Right atrium auricular region (tissue), 2 donors: Measurements from ENCODE around the gene CNTN5. TPM values are rescaled to one million over a fixed set of nuclear protein-coding genes. Genes with fewer than 3 reads are reported as not detected.

Experiments
- DNase-seq: peaks from one replicate; pipeline ENCODE4 v3.0.0-alpha.2; 2019; ENCODE audit warnings: low spot score
- H3K27ac ChIP-seq, 2 donors: fragments of 200-600 bp; sonication (generic); 1 replicate in 1 of 2; 2 replicates in 1 of 2; pipeline ENCODE4 v1.5.1; 2016 to 2019
- H3K27me3 ChIP-seq, 2 donors: fragments of 200-600 bp; sonication (generic); one replicate each; pipeline versions ENCODE4 v1.5.1 to v1.6.0; 2017 to 2019
- H3K36me3 ChIP-seq: fragments of 200-600 bp; sonication (generic); one replicate; pipeline ENCODE4 v1.5.1; 2016
- H3K4me1 ChIP-seq, 2 donors: fragments of 200-600 bp; sonication (generic); one replicate each; pipeline versions ENCODE4 v1.5.1 to v1.6.0; 2017 to 2019
- H3K4me3 ChIP-seq, 2 donors: fragments of 200-600 bp; sonication (generic); 1 replicate in 1 of 2; 2 replicates in 1 of 2; pipeline ENCODE4 v1.5.1; 2017 to 2019; ENCODE audit warnings: mild to moderate bottlenecking in 1 of 2, moderate library complexity in 1 of 2
- H3K9me3 ChIP-seq, 2 donors: fragments of 200-600 bp; sonication (generic); one replicate each; pipeline ENCODE4 v1.5.1; 2019
- CTCF ChIP-seq, 2 donors: fragments of 200-600 bp; sonication (generic); IDR thresholded peaks; one replicate each; pipeline ENCODE4 v1.5.1; 2019; ENCODE audit warnings: antibody characterized with exemption in 2 of 2
- total RNA-seq, 2 donors: library from RNA; depleted of rRNA; stranded (reverse); fragments of >200 nt; gene quantifications; one replicate each; pipeline ENCODE4 v1.1.0, GENCODE V29; 2016

CNTN5 gene
- total RNA-seq, 2 donors from 2014 or later, result not detected

DNA sequence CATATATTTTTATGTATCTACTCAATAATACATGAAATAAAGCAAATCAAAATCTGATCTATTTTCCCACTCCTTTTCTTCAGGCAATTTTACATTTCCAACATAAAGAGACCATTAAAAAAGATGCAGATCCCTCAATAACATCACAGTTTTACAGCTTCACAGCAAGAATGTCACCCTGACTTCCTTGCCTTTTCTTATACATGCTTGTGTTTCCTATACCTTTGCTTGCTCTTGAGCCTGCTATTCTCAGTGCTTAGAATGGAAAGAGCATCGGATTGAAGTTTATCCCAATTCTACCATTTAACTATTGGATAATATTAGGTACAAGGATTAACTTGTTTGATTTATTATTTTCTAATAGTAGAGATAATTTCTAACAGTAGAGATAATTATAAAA, 176.7 kb downstream of the CNTN5 start:
- Histone ChIP-seq H3K27me3 (no peaks in the 10 kb centered on the region), H3K4me1 (no peaks in the 10 kb centered on the region), H3K27ac (no peak overlapping the region), H3K36me3 (no peaks in the 10 kb centered on the region), H3K9me3 (no peaks in the 10 kb centered on the region), H3K4me3 (no peak overlapping the region)
- no peak for TF ChIP-seq CTCF (IDR thresholded peaks at IDR 0.05)
- DNase-seq, result no peak

DNA sequence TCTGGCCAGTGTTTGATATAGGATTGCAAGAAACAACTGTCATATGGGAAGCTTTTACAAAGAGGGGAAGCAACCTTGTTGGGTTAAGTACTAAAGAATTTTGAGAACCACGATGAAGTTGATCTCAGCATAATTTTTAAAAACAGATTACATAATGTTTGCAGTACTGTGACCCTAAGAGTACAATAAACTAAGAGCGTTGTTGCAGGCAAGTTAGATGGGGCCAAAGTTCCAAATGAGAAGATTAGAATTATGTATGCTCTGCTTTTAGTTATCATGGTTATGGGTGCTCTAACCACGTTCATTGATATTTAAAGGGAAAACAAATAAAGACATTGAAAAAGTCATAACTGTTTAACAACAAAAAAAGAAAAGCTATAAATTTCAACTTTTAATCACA, 177.5 kb downstream of the CNTN5 start:
- no peak for DNase-seq
- H3K36me3 ChIP-seq, result no peaks in the 10 kb centered on the region
- no peaks in the 10 kb centered on the region for H3K4me1 ChIP-seq
- no peak overlapping the region for H3K4me3 ChIP-seq
- TF ChIP-seq CTCF (IDR thresholded peaks at IDR 0.05), result no peak
- no peaks in the 10 kb centered on the region for H3K9me3 ChIP-seq
- H3K27me3 ChIP-seq, result no peaks in the 10 kb centered on the region
- no peak overlapping the region for H3K27ac ChIP-seq

- DNase-seq, result no peak
- Histone ChIP-seq H3K27me3 (no peaks in the 10 kb centered on the region), H3K36me3 (no peaks in the 10 kb centered on the region), H3K4me1 (no peaks in the 10 kb centered on the region), H3K9me3 (no peaks in the 10 kb centered on the region), H3K27ac (no peak overlapping the region), H3K4me3 (no peak overlapping the region)
- no peak for TF ChIP-seq CTCF (IDR thresholded peaks at IDR 0.05)
These were observed 178.6 kb downstream of the CNTN5 start for GRCh38 chr11:99199341-99199740.

- H3K27ac ChIP-seq, result no peak overlapping the region
- no peak for TF ChIP-seq CTCF (IDR thresholded peaks at IDR 0.05)
- DNase-seq, result no peak
These were observed 180.0 kb downstream of the CNTN5 start for GRCh38 chr11:99200720-99201119.

DNA sequence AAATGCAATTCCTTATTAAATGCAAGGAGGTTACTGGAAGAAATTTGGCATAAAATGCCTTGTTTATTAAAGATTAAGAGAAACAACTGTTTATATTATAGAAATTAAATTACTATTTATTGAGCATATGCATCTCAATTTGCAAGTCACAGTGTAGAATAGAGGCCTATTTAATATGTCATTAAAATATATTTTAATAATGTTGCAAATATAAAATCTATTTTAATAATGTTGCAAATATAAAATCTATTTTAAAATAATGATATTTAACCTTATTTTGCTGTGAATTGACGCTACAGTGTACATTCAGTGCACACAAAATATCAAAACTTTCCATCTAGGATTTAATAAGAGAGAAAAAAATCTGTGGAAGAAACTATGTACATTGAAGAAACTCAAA, 188.1 kb downstream of the CNTN5 start:
- H3K27ac ChIP-seq, result no peak overlapping the region
- DNase-seq, result no peak
- H3K4me1 ChIP-seq, result no peaks in the 10 kb centered on the region
- no peaks in the 10 kb centered on the region for H3K27me3 ChIP-seq
- no peaks in the 10 kb centered on the region for H3K9me3 ChIP-seq
- TF ChIP-seq CTCF (IDR thresholded peaks at IDR 0.05), result no peak
- no peaks in the 10 kb centered on the region for H3K36me3 ChIP-seq
- no peak overlapping the region for H3K4me3 ChIP-seq

More at GRCh38 chr11:99200720-99201119, 180.0 kb downstream of the CNTN5 start:
- Histone ChIP-seq H3K9me3 (no peaks in the 10 kb centered on the region), H3K4me1 (no peaks in the 10 kb centered on the region), H3K4me3 (no peak overlapping the region), H3K27me3 (no peaks in the 10 kb centered on the region), H3K36me3 (no peaks in the 10 kb centered on the region)

GRCh38 chr11:99229544-99229943, 208.8 kb downstream of the CNTN5 start:
- Histone ChIP-seq H3K4me3 (no peak overlapping the region), H3K4me1 (no peaks in the 10 kb centered on the region), H3K27ac (no peak overlapping the region), H3K27me3 (no peaks in the 10 kb centered on the region), H3K36me3 (no peaks in the 10 kb centered on the region), H3K9me3 (peaks cover 0 to 7% of the 10 kb centered on the region in 2 donors)
- DNase-seq, result no peak
- TF ChIP-seq CTCF (IDR thresholded peaks at IDR 0.05), result no peak
